ENCODE measurements around the gene HAUS8.
"Not testable (repeated sequence)": the region's sequence is repeated elsewhere in the genome, so short reads cannot be mapped to it uniquely, and the experiment has no call there.

Gene HAUS8, protein sequence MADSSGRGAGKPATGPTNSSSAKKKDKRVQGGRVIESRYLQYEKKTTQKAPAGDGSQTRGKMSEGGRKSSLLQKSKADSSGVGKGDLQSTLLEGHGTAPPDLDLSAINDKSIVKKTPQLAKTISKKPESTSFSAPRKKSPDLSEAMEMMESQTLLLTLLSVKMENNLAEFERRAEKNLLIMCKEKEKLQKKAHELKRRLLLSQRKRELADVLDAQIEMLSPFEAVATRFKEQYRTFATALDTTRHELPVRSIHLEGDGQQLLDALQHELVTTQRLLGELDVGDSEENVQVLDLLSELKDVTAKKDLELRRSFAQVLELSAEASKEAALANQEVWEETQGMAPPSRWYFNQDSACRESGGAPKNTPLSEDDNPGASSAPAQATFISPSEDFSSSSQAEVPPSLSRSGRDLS

DNA sequence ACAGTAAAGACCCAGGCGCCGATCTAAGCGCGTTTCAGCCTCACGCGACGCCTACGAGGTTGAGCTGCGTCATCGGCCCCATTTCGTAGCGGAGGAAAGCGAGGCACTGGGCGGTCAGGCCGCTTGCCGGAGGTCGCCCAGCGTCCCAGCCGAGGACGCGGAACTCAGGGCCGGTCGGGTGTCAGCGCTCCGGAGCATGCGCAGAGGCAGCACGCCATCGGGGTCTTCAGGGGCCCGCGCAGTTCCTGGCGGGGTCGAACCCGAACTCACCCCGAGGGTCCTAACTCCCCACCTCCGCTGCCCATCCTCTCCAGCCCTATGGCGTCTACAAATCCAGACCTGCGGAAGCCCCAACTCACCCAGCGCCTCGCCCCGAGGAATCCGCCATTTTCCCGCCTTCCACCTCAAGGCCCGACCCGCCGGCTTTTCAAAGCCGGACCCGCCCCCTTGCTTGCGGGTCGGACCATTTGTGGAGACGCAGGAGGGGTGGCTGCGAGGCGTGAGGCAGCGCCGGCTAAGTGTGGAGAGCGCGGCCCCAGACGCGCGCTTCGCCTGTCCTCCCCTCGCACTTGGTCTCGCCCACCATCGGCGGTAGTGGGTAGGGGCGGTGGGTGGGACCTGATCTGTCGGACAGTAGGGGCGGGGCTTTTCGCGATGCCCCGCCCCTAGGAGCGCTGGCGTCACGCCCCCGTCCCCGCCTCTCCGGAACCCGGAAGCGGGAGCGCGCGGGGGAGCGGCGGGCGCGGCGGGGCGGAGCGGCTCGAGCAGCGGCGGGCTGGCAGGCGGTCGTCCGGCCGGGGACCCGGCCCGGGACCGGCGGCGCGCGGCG is at the start of gene HAUS8, which contains the start of gene MYO9B:
HAUS8 (minus strand) TSS at position 418 of the 829 bp plus-strand sequence; CDS start at position 388, 30 bp downstream.
MYO9B (plus strand) TSS at position 743 of the 829 bp plus-strand sequence. CDS start 25,941 bp downstream, outside the sequence.
- peak; percentile 99 for DNase-seq

DNA sequence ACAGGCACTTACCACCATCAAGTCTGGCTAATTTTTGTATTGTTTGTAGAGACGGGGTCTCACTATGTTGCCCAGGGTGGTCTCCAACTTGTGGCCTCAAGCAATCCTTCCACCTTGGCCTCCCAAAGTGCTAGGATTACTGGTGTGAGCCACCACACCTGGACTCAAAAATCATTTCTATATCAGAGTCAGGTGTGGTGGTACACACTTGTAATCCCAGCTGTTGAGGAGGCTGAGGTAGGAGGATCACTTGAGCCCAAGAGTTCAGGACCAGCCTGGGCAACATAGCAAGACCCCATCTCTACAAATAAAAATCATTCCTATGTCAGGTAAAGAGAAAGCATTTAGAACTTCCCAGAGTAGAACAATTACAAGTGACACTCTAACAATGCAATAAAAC is 48.8 kb upstream of the HAUS8 start:
- no peak for DNase-seq

DNA sequence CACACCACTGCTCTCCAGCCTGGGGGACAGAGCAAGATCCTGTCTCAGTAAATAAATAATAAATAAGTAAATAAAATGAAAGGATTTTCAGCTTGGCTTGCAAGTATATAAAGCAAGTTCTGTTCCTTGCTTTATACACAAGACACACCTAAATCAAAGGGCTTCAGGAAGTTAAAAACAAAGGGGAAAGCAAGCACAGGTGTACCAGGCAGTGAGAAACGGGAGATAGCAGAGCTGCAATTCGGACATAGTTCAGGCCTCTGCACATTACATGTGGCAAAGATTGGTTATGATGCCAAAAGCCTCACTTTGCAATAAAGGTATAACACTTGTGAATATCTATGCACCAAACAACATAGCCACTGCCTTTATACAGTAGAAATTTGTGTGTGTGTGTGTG is 47.8 kb upstream of the HAUS8 start:
- DNase-seq: no peak

DNA sequence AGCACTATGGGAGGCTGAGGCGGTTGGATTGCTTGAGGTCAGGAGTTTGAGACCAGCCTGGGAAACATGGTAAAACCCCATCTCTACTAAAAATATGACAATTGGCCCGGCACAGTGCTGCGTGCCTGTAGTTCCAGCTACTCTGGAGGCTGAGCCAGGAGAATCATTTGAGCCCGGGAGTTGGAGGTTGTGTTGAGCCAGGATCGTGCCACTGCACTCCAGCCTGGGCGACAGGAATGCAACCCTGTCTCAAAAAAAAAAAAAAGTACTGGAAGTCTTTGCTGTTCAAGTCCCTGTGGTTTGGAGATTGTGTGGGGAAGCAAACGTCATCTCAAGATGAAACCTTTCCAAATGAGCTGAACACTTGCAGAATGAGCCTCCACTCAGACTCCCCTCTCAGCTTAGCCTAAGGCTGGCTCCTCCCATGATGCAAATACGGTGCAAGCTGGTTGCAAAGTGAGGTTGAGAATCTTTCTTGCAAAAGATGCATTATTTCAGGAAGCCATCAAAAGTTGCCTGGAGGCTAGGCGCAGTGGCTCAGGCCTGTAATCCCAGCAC is 46.6 kb upstream of the HAUS8 start:
- no peak for DNase-seq

DNA sequence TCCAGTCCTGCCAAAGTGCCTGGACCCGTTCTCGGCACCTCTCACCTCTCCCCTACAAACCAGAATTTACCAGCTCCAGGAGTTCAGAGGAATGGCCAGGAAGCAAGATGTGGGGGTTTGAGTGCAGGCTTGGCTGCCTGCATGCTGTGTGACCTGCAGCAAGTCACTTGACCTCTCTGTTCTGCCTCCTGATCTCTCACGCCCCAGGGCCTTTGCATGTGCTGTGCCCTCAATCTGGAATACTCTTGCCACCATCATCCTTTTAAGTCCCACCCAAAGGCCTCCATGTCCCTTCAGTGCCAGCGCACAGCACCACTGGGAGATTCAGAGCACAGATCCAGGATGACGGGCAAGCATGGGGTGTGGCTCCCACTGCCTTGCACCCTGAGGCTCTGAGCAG is 43.7 kb upstream of the HAUS8 start:
- DNase-seq: no peak

DNA sequence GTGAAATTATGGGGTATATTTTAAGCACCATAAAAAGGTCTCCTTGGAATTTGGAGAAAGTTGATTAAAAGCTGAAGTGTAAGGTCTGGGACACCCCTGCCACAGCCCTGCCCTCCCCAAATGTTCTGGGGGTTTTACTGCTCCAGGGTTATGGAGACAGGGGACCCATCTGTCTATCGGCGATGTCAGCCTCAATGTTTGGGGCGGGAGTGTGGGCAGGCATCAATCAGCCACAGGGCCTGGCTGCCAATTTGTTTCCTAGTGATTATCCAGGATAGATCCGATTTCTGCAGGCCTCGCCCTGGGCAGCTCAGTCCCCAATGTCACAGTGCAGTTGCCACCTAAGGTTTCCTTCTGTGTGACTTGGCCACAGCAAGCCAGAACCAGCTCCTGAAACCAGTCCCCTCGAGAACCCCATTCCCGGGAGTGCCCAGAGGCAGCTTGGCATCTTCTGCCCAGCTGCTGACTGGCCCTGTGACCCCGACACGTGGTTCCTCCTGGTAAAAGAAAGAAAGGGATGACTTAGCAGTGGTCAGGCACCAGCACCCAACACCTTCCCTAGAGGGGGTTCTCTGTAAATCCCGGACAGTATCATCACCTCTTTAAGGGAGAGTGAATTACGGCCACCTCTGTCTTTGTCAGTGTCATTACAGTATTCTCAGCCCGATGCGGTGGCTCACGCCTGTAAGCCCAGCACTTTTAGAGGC is 41.9 kb upstream of the HAUS8 start:
- no peak for DNase-seq

DNA sequence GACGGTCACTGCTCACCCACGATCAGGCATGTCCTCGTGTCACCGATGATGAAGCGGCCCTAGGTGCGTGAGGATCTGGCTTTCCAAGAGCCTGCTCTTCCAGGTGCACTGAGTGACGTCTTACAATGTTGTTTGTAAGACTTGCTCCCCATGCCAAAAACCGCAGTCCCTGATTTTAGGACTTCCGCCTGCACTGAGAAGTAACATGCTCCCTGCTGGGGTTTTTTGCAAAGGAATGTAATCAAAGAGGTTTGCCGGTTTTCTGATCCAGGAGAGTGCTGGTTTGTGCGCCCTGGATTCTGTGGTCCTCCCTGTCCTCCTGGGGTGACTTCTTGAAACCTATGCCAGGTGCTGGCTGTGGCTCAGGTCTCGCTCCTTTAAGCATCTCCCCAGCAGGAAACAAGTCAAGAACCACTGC is 39.2 kb upstream of the HAUS8 start:
- no peak for DNase-seq

DNA sequence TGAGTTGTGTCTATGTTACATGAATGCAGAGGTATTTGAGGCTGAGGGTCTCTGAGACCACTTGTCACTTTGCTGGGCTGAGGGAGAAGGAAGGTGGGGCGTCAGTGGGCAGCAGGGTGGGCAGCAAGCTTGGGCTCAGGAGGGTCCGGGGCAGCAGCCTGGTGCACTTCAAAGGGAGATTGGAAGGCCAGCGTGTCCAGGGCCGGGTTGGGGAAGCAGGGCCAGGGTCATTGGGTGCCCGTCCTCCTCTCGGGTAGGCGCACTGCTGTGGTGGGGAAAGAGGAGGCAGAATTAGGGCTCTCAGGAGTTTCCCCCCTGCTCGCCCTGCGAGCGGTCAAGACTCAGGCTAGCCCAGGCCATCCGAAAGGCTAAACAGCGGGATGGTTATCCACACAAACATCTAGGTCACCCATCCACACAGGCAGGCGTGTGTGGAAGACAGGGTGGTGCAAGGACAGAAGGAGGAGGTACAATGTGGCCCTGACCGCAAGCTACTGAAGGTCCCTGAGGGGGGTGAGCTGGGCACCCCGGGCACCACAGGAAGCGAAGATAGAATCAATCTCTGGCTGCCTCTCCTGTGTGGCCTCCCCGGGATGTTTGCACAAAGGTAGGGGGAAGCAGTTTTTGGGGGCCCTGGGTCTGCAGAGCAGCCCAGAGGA is 38.0 kb upstream of the HAUS8 start:
- no peak for DNase-seq

DNA sequence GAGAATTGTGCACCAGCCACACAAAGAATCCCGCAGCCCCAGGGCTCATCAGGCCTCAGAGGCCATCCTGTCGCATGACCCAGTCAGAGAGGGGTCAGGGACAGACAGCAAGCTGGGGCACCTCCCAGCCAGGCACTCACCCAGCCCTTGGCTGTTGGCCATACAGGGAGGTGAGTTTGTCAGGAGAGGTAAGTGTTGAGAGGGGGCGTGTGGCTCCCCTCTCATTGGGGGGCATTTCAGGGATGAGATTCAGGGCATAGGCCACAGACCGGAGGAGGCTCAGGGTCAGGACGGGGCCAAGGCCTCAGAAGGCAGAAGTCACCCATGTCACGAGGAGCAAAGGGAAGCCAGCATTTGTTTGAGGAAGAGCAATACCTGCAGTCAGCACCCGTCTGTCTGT is 37.4 kb upstream of the HAUS8 start:
- no peak for DNase-seq

DNA sequence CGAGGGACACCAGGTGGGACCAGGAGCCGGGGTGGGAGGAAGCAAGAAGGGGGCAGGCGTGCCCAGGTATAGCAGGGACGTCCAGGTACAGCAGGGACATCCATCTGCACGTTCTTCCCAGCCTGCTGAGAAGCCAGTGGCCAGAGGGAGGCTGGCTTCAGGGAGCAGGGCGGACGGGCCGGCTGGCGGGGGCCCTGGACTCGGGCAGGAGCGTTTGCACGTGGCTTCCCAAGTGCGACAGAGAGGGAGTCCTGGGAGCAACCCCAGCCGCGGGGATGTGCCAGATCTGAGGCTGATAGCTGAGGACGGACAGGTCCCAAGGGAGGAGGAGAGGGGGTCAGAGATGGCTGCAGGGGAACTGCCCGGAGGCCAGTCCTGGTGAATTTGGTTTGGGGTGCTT is 37.0 kb upstream of the HAUS8 start:
- DNase-seq: no peak

DNA sequence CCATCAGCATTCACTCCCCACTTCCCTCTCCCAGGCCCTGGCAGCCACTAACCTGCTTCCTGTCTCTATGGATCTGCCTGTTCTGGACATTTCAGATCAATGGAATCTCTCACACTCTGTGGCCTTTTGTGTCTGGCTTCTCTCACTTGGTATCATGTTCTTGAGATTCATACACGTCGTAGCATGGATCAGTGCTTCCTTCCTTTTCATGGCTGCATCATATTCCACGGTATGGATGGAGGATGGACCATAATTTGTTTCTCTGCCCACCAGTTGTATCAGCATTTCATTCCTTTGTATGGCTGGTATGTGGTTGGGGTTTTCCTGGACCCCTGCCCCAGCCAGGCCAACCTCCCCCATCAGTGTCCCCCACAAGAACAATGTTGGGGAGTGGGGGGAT is 36.5 kb upstream of the HAUS8 start:
- DNase-seq: no peak

DNA sequence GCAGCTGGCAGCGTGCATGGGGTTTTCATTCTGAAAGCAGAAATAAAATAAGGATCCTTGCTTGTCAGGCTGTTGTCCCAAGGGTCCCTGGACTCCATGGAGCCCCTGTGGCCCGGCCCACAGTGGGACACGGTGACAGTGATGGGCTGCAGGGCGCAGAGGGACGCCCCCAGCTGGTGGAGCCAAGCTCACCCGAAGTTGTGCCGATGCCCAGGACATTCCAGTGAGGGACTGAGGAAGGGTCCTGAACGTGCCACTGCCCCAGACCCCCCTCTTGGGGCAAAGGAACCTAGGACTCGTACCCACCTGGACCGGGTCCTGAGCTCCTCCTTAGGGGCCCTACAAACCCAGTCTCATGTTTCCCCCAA is 35.3 kb upstream of the HAUS8 start:
- DNase-seq: no peak

DNA sequence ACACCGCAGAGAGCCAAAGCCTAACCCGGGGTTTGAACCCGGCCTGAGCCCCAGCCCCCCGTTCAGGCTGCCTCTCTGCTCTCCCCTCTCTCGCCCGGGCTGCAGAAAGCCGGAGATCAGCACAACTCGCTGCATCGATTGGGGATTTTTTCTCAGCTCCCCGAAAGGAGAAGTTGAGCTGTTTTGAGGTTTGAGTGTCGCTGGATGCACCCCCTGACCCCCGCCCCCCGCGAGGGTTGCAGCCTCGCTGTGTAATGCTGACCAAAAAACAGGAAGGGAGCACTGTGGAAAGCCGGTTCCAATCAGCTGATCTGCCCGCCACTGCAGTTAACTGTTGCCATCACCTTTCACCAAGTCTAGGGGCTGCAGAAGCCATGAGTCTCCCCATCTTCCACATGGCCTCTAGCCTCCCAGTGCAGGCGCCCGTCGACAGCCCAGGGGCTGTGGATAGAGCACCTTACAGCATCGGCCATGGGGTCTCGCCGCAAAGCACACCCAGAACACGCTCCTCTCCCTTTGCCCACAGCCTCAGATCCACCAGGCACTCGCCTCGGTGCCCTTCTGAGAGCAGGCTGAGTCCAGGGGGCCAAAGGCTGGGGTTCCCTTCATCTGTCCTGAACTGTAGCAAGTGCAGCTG is 34.8 kb upstream of the HAUS8 start:
- DNase-seq: peak; percentile 60

DNA sequence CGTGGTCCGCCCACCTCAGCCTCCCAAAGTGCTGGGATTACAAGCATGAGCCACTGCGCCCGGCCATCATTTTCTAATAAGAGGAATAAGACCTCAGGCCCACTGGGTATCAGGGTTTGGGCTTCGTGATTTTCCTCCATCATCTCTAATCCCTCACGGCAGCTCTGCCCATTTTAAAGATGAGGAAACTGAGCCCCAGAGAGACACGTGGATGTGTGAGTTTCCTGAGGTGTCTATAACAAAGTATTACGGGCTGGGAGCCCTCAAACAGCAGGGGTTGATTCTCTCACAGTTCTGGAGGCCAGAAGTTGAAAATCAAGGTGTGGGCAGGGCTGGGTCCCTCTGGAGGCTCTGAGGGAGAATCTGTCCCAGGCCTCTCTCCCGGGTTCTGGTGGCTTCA is 34.0 kb upstream of the HAUS8 start:
- no peak for DNase-seq

DNA sequence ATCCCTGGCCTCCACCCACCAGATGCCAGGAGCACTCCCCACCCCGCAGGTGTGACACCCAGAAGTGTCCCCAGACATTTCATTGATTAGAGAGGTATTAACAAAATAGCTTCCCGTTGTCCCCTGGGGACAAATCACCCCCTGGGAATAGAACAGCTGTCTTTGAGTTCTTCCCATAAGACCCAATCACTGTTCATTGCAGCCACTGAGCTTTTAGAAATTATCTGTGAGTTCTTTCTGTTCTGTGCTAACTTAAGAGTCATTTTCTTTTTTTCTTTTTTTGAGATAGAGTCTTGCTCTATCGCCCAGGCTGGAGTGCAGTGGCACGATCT is 33.2 kb upstream of the HAUS8 start:
- no peak for DNase-seq

DNA sequence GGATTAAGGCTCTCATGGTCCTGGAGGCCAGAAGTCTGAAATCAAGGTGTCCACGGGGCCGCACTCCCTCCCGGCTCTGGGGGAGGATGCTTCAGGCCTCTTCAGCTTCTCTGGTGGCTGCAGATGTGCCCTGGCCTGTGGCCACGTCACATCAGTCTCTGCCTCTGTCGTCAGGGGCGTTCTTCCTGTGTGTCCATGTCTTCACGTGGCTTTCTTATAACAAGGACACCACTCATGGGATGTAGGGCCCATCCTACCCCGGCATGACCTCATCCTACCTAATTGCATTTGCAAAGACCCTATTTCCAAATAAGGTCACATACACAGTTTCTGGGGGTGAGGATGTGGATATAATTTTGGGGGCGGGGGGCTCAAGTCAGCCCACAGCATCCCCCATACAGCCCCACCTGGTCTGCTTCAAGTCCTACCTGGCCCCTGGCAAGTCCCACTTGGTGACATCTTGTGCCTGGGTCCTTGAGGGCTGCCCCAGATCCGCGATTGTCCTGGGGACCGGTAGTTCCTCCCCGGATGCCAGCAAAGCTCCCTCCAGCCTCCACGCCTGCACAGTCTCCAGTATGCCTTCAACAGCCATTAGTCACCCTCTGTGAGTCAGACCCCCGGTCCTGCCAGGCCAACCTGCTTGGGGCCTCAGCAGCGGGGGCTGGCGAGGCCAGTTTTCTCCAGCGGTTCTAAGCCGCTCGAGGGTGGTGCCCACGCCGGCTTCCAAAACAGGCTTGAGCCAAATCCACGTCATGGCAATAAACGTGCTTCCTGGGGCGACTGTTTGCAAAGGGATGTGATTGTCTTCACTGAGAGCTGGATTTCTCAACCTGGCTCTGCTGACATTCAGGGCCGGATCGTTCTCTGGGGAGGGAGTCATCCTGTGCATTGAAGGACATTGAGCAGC is 32.5 kb upstream of the HAUS8 start:
- DNase-seq: no peak

DNA sequence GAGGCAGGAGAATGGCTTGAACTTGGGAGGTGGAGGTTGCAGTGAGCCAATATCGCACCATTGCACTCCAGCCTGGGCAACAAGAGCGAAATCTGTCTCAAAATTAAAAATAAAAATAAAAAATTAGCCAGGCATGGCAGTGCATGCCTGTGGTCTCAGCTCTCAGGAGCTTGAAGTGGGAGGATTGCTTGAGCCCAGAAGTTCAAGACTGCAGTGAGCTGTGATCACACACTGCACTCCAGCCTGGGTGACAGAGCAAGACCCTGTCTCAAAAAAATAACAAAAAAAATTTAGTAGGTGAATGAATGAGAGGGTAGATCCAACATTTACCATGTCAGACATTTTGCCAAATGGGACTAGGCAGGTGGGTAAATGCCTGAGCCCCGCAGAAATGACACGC is 31.7 kb upstream of the HAUS8 start:
- not testable (repeated sequence) for DNase-seq

DNA sequence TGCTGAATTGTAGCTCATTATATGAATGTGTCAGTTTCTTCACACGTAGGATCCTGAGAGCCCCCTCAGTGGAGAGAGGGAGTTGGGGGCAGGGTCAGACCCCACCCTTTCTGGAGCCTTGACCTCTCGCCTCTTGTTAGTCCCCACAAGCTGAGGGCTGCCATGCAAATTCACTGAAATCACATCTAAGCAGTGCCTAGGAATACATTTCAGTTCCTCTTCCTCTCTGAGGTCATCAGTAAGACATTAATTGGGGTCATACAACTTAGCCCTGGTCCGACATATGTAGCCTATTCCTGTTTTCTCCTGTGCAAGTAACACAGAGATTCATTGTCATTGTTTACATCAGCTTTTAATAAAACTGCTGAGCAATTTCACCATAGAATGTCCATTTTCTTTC is 30.3 kb upstream of the HAUS8 start:
- DNase-seq: no peak

DNA sequence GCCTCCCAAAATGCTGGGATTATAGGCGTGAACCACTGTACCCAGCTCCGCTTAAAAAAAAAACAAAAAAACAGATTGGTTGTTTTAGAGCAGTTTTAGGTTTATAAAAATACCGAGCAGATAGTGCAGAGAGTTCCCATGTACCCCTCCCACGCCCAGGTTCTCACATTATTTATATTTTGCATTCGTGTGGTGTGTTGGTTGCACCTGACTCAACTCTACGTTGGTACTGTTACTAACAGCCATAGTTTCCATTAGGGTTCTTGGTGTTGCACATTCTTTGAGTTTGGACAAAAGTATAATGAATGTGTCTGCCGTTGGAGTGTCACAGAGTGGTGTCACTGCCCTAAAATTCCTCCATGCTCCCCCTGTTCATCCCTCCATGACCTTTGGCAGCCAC is 29.4 kb upstream of the HAUS8 start:
- no peak for DNase-seq

DNA sequence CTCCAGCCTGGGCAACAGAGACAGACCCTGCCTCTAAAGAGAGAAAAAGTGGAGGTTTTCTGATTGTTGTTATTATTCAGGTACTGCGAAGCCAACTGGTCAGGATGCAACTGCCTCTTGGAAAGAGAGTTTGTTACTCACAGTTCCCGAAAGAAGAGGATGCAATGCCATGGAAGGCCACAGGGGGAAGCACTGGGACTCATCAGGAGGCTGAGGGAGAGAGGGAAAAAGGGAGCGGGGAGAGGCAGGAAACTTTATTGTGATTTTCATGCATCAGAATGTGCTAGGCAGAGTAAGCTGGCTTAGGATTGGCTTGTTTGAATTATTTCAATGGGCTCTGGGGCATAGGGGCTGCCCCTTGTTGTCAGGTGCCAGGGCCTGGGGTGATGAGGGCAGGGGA is 27.9 kb upstream of the HAUS8 start:
- no peak for DNase-seq
